Subcutaneous abdominal adipose tissue (tissue), 5 donors: ENCODE results near the gene MIER2.

Experiments
- H3K27ac ChIP-seq: one replicate; pipeline ENCODE4 v1.7.0; 2013; ENCODE audit warnings: low read depth, mild to moderate bottlenecking, inconsistent platforms, low read length, moderate library complexity
- H3K27me3 ChIP-seq, 5 donors: one replicate each; pipeline ENCODE4 v1.7.0; 2013; ENCODE audit warnings: low read length in 5 of 5, inconsistent platforms in 1 of 5; ENCODE audit not compliant: control insufficient read depth in 5 of 5, insufficient read depth in 4 of 5
- H3K36me3 ChIP-seq, 5 donors: one replicate each; pipeline ENCODE4 v1.7.0; 2013; ENCODE audit warnings: low read length in 5 of 5; ENCODE audit not compliant: control insufficient read depth in 5 of 5, insufficient read depth in 5 of 5
- H3K4me1 ChIP-seq, 5 donors: one replicate each; pipeline ENCODE4 v1.7.0; 2013; ENCODE audit warnings: low read length in 5 of 5, mild to moderate bottlenecking in 3 of 5, moderate library complexity in 1 of 5; ENCODE audit not compliant: control insufficient read depth in 5 of 5, insufficient read depth in 5 of 5
- H3K4me3 ChIP-seq, 5 donors: one replicate each; pipeline ENCODE4 v1.7.0; 2013; ENCODE audit warnings: low read length in 5 of 5, low read depth in 1 of 5
- H3K9ac ChIP-seq, 5 donors: one replicate each; pipeline ENCODE4 v1.7.0; 2013; ENCODE audit warnings: low read length in 5 of 5, mild to moderate bottlenecking in 4 of 5, moderate library complexity in 3 of 5
- H3K9me3 ChIP-seq, 5 donors: one replicate each; pipeline ENCODE4 v1.7.0; 2013; ENCODE audit warnings: low read length in 5 of 5; ENCODE audit not compliant: control insufficient read depth in 5 of 5
- donor health status: healthy.
- donor health status: healthy.
- donor health status: healthy.
- donor health status: healthy.
- donor health status: healthy.

The MIER2 gene

GRCh38 chr19:343451-343931 lies 1.1 kb downstream of the MIER2 start:
- Histone ChIP-seq H3K9me3 (no peaks in the 10 kb centered on the region), H3K27ac (peak overlapping the region; percentile 45), H3K4me1 (peaks cover 10 to 45% (median 43%) of the 10 kb centered on the region in 5 donors), H3K27me3 (no peaks in the 10 kb centered on the region), H3K36me3 (peaks cover 0 to 6% (median 0%) of the 10 kb centered on the region in 5 donors), H3K4me3 (peak overlapping the region; percentile 60 to 84 (median 65)), H3K9ac (peak overlapping the region; percentile 59 to 77 (median 67))

DNA sequence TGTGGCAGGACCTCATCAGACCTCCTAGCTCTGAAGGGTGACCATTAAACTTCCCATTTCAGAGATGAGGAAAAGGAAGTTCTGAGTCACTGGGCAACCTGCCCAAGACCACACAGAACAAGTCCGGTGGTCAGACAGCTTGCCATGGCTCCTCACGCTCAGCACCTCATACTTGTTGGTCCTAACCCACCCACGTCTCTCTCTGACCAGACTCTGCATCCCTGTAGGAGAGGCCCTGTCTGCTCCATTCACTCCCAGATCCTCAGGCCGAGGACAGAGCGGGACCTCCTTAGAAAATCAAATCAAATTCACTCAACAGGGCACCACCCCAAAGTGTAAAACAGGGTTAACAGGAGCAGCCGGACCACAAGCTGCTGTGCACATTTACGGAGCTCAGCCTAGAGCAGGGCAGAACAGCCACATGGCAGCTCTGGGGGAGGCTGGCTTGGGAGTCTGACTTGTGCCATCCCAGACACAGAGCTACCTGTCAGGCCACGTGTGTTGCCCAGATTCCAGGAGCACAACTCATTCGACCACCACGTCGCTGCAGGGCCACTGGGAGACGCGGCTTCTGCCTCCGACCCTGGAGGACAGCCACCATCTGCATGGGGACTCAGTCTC lies 1.7 kb downstream of the MIER2 start:
- H3K4me1 ChIP-seq, result peaks cover 10 to 45% (median 43%) of the 10 kb centered on the region in 5 donors
- peak overlapping the region; percentile 53 to 77 (median 67) for H3K9ac ChIP-seq
- peak overlapping the region; percentile 45 for H3K27ac ChIP-seq
- peaks cover 0 to 6% (median 0%) of the 10 kb centered on the region in 5 donors for H3K36me3 ChIP-seq
- no peaks in the 10 kb centered on the region for H3K27me3 ChIP-seq
- no peaks in the 10 kb centered on the region for H3K9me3 ChIP-seq
- peak overlapping the region; percentile 60 to 84 (median 65) for H3K4me3 ChIP-seq

- H3K36me3 ChIP-seq, result peaks cover 0 to 6% (median 0%) of the 10 kb centered on the region in 5 donors
- H3K4me1 ChIP-seq, result peaks cover 10 to 45% (median 43%) of the 10 kb centered on the region in 5 donors
- H3K27ac ChIP-seq, result peak overlapping the region; percentile 45
- peak overlapping the region in 3 of 5 donors; percentile 9 to 53 (median 50) for H3K9ac ChIP-seq
- no peaks in the 10 kb centered on the region for H3K9me3 ChIP-seq
- H3K27me3 ChIP-seq, result no peaks in the 10 kb centered on the region
- peak overlapping the region in 4 of 5 donors; percentile 8 to 67 (median 38) for H3K4me3 ChIP-seq
Observed at GRCh38 chr19:342128-342455, 2.5 kb downstream of the MIER2 start.

- Histone ChIP-seq H3K27me3 (no peaks in the 10 kb centered on the region), H3K9ac (peak overlapping the region in 3 of 5 donors; percentile 0 to 39 (median 38)), H3K9me3 (no peaks in the 10 kb centered on the region), H3K4me3 (peak overlapping the region in 4 of 5 donors; percentile 15 to 31 (median 28)), H3K4me1 (peaks cover 10 to 45% (median 45%) of the 10 kb centered on the region in 5 donors), H3K27ac (peak overlapping the region; percentile 45), H3K36me3 (peaks cover 0 to 6% (median 0%) of the 10 kb centered on the region in 5 donors)
Observed at GRCh38 chr19:341386-342127, 3.0 kb downstream of the MIER2 start.

DNA sequence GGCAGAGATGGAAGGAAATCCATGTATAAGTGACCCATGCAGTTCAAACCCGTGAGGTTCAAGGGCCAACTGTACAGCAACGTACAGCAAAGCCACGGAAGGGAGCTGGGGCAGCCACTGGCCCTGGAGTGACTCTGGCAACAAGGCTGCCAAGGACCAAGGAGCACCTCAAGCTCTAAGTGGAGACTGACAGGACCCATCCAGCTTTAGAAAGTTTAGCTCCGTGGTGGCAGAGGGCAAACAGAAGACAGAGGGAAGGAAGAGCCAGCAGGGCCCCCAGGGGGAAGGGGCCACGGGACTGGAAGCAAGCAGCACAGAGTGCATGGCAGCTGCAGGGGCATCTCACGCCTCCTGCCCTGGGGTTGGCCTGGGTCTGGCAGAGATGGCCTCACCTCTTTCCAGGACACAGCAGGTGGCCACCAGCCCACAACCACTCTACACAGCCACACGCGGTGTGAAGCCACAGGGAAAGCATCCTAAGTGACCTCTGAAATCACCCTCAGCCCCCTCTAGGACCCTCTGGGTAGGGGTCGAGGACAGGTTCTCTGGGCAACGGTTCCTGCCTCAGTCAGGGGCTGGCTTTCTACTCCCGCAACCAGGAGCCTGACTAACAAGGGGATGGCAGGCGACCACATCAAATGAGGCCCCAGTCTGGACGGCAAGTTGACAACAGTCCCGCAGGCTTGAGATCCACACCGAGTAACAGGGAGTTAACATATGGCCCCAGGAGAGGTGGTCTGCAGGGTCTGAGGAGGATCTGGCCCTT lies 3.8 kb downstream of the MIER2 start:
- Histone ChIP-seq H3K9me3 (no peaks in the 10 kb centered on the region), H3K4me3 (peak overlapping the region in 4 of 5 donors; percentile 24 to 31 (median 29)), H3K27me3 (no peaks in the 10 kb centered on the region), H3K27ac (no peak overlapping the region), H3K36me3 (peaks cover 0 to 10% (median 0%) of the 10 kb centered on the region in 5 donors), H3K9ac (peak overlapping the region in 1 of 5 donors; percentile 38), H3K4me1 (peaks cover 10 to 53% (median 51%) of the 10 kb centered on the region in 5 donors)

DNA sequence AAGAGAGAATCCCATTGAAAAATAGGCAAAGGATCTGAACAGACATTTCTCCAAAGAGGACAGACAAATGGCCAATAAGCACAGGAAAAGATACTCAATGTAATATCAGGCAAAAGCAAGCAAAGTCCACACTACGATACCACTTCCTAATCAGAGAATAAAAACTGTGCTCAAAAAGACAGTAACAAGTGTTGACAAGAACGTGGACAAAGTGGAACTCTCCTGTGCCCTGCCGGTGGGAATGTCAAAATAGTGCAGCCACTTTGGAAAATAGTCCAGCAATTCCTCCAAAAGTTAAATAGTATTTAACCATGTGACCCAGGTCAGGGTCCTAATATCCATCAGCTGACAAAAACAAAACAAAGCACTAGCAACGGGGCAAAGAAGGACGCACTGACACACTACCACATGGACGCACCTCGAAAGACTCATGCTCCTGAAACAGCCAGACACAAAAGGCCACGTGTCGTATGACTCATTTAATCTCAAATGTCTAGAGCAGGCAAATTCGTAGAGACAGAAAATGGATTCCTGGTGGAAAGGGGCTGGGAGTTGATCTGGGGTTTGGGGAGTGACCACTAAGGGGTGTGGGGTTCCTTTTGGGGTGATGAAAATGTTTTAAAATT lies 5.2 kb downstream of the MIER2 start:
- peaks cover 10 to 56% (median 51%) of the 10 kb centered on the region in 5 donors for H3K4me1 ChIP-seq

GRCh38 chr19:338421-338820 lies 6.2 kb downstream of the MIER2 start:
- no peak overlapping the region for H3K9ac ChIP-seq
- no peak overlapping the region for H3K4me3 ChIP-seq
- H3K36me3 ChIP-seq, result peaks cover 0 to 29% (median 17%) of the 10 kb centered on the region in 5 donors
- no peaks in the 10 kb centered on the region for H3K27me3 ChIP-seq
- no peaks in the 10 kb centered on the region for H3K9me3 ChIP-seq
- peaks cover 7 to 51% (median 45%) of the 10 kb centered on the region in 5 donors for H3K4me1 ChIP-seq
- H3K27ac ChIP-seq, result no peak overlapping the region

More for the DNA sequence above, 5.2 kb downstream of the MIER2 start:
- no peaks in the 10 kb centered on the region for H3K27me3 ChIP-seq
- H3K36me3 ChIP-seq, result peaks cover 0 to 24% (median 12%) of the 10 kb centered on the region in 5 donors
- no peak overlapping the region for H3K9ac ChIP-seq
- no peak overlapping the region for H3K27ac ChIP-seq
- no peaks in the 10 kb centered on the region for H3K9me3 ChIP-seq
- no peak overlapping the region for H3K4me3 ChIP-seq

DNA sequence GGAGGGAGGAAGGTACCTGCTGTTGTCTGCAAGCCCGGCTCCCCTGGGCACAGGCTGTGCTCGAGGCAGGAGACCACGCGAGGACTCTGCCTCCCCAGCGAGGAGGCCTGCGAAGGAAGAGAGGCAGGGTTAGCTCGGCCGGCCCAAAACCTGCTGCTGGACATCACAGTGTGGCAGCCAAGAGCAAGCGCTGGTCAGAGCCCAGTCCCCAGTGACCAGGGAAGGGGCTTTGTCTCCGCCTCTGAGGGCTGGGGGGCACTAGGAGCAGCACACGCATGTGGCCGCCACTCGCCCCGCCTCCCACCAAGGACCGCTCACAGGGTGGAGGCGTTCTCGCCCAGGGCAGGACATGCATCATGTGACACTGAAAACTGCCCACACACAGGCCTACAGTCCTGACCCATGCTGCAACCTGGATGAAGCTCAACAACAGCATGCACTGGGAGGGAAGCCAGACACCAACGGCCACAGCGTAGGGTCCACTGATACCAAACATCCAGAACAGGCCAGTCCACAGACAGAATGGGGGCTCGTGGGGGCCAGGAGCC lies 8.5 kb downstream of the MIER2 start:
- H3K9ac ChIP-seq, result peak overlapping the region in 2 of 5 donors; percentile 30 to 53
- peaks cover 0 to 28% (median 23%) of the 10 kb centered on the region in 5 donors for H3K4me1 ChIP-seq
- H3K27me3 ChIP-seq, result no peaks in the 10 kb centered on the region
- H3K4me3 ChIP-seq, result peak overlapping the region in 4 of 5 donors; percentile 3 to 39 (median 31)
- no peak overlapping the region for H3K27ac ChIP-seq
- peaks cover 0 to 36% (median 21%) of the 10 kb centered on the region in 5 donors for H3K36me3 ChIP-seq
- no peaks in the 10 kb centered on the region for H3K9me3 ChIP-seq

- Histone ChIP-seq H3K36me3 (peaks cover 2 to 37% (median 27%) of the 10 kb centered on the region in 5 donors), H3K9me3 (peaks cover 0 to 2% (median 0%) of the 10 kb centered on the region in 5 donors), H3K4me3 (peak overlapping the region in 2 of 5 donors; percentile 3 to 37), H3K4me1 (peaks cover 0 to 23% (median 17%) of the 10 kb centered on the region in 5 donors), H3K27me3 (no peaks in the 10 kb centered on the region), H3K9ac (peak overlapping the region in 2 of 5 donors; percentile 30 to 53), H3K27ac (no peak overlapping the region)
Observed at GRCh38 chr19:335486-336066, 9.0 kb downstream of the MIER2 start.
